GM19467 (cell line): ENCODE data around the gene CXCL12.

Experiments
- ATAC-seq: cut with Tn5 transposase; IDR thresholded peaks from one replicate; pipeline ENCODE4 v1.9.1; 2021; ENCODE audit warnings: mild to moderate bottlenecking, moderate library complexity; ENCODE audit not compliant: unreplicated experiment

CXCL12 gene

GRCh38 chr10:44399659-44400451 lies 15.0 kb upstream of the CXCL12 start:
- ATAC-seq, result no peak

GRCh38 chr10:44398747-44399658 lies 14.1 kb upstream of the CXCL12 start:
- ATAC-seq, result no peak

GRCh38 chr10:44398271-44398670 lies 13.4 kb upstream of the CXCL12 start:
- ATAC-seq, result no peak

GRCh38 chr10:44397476-44398225 lies 12.8 kb upstream of the CXCL12 start:
- ATAC-seq, result no peak

GRCh38 chr10:44396671-44397191 lies 11.8 kb upstream of the CXCL12 start:
- ATAC-seq, result no peak

GRCh38 chr10:44395902-44396670 lies 11.2 kb upstream of the CXCL12 start:
- no peak for ATAC-seq

GRCh38 chr10:44395396-44395795 lies 10.5 kb upstream of the CXCL12 start:
- no peak for ATAC-seq

- ATAC-seq, result no peak
Measured at GRCh38 chr10:44394696-44395381, 9.9 kb upstream of the CXCL12 start.

GRCh38 chr10:44393834-44394547 lies 9.1 kb upstream of the CXCL12 start:
- ATAC-seq, result no peak

- no peak for ATAC-seq
Measured at GRCh38 chr10:44393051-44393630, 8.2 kb upstream of the CXCL12 start.

- no peak for ATAC-seq
Measured at GRCh38 chr10:44392420-44392819, 7.5 kb upstream of the CXCL12 start.

GRCh38 chr10:44391981-44392380 lies 7.1 kb upstream of the CXCL12 start:
- ATAC-seq, result no peak

GRCh38 chr10:44390585-44391072 lies 5.7 kb upstream of the CXCL12 start:
- no peak for ATAC-seq

- ATAC-seq, result no peak
Measured at GRCh38 chr10:44389556-44389955, 4.7 kb upstream of the CXCL12 start.

GRCh38 chr10:44389150-44389549 lies 4.3 kb upstream of the CXCL12 start:
- no peak for ATAC-seq

GRCh38 chr10:44388641-44389040 lies 3.7 kb upstream of the CXCL12 start:
- ATAC-seq, result no peak

GRCh38 chr10:44387853-44388251 lies 3.0 kb upstream of the CXCL12 start:
- no peak for ATAC-seq

- ATAC-seq, result peak; percentile 48
Measured at GRCh38 chr10:44386546-44387052, 1.7 kb upstream of the CXCL12 start.
